H1 (cell line): ENCODE measurements around the gene AVPR1B. TPM values are rescaled to one million over a fixed set of nuclear protein-coding genes. Genes with fewer than 3 reads are reported as not detected.

Source experiments
- CTCF ChIA-PET: fragments of 300-600 bp; sonication (Branson Sonifier 250); formaldehyde crosslinking; loops from one replicate; lab custom pipeline; 2021; ENCODE audit not compliant: partially characterized antibody; lab: Charles Lee
- POLR2A ChIA-PET: fragments of 300-600 bp; sonication (Branson Sonifier 250); formaldehyde crosslinking; loops from one replicate; lab custom pipeline; 2021; ENCODE audit warnings: inconsistent platforms; ENCODE audit not compliant: partially characterized antibody; lab: Charles Lee
- DNase-seq, 2 experiments: peaks; one replicate each; pipeline versions ENCODE4 v3.0.0 to v3.0.0-alpha.2; 2010 to 2022; ENCODE audit warnings: low spot score in 2 of 2, low read depth in 1 of 2, mixed read lengths in 1 of 2
- FAIRE-seq: peaks from 2 replicates; lab custom pipeline; 2011; peaks lifted over from hg19 to GRCh38; lab: Jason Lieb, UNC
- H2AFZ ChIP-seq: 2 replicates; pipeline ENCODE4 v1.8.1; 2012; ENCODE audit warnings: low read length, inconsistent platforms
- H2AK5ac ChIP-seq: 2 replicates; pipeline ENCODE4 v1.6.1; 2013; ENCODE audit warnings: low read depth, low read length
- H2BK120ac ChIP-seq: replicated peaks from 2 replicates; pipeline ENCODE3; 2013; ENCODE audit warnings: low read depth, low read length, inconsistent platforms
- H2BK12ac ChIP-seq: 2 replicates; pipeline ENCODE4 v1.6.1; 2013; ENCODE audit warnings: low read depth, low read length
- H2BK15ac ChIP-seq: 2 replicates; pipeline ENCODE4 v1.6.1; 2013; ENCODE audit warnings: low read length
- H2BK20ac ChIP-seq: 2 replicates; pipeline ENCODE4 v1.6.1; 2013; ENCODE audit warnings: low read length
- H2BK5ac ChIP-seq: 2 replicates; pipeline ENCODE4 v1.6.1; 2013; ENCODE audit warnings: low read depth, low read length
- H3K14ac ChIP-seq: 2 replicates; pipeline ENCODE4 v1.6.1; 2013; ENCODE audit warnings: inconsistent platforms; ENCODE audit not compliant: insufficient read length
- H3K18ac ChIP-seq: 2 replicates; pipeline ENCODE4 v1.6.1; 2013; ENCODE audit warnings: low read length; ENCODE audit errors: extremely low read depth
- H3K23ac ChIP-seq: 2 replicates; pipeline ENCODE4 v1.6.1; 2013; ENCODE audit warnings: inconsistent platforms; ENCODE audit not compliant: insufficient read length
- H3K23me2 ChIP-seq: 2 replicates; pipeline ENCODE4 v1.6.1; 2013; ENCODE audit warnings: low read depth, low read length
- H3K27ac ChIP-seq: 2 replicates; pipeline ENCODE4 v1.6.1; 2011; ENCODE audit warnings: low read depth, low read length, inconsistent platforms
- H3K27me3 ChIP-seq, 4 experiments: replicated peaks in 1 of 4; 1 replicate in 1 of 4; 2 replicates in 3 of 4; pipeline versions ENCODE4 v1.6.1 to v1.8.1; 2011 to 2013; ENCODE audit warnings: low read length in 3 of 4, mild to moderate bottlenecking in 3 of 4, inconsistent platforms in 2 of 4, mixed read lengths in 2 of 4, moderate library complexity in 1 of 4; ENCODE audit not compliant: control insufficient read depth in 3 of 4, insufficient read depth in 3 of 4; ENCODE audit errors: extremely low read depth in 1 of 4
- H3K36me3 ChIP-seq, 4 experiments: 2 replicates each; pipeline versions ENCODE4 v1.6.1 to v1.8.1; 2011 to 2013; ENCODE audit warnings: mild to moderate bottlenecking in 4 of 4, low read length in 3 of 4, moderate library complexity in 2 of 4, control low read depth in 1 of 4, inconsistent platforms in 1 of 4; ENCODE audit not compliant: insufficient read depth in 4 of 4, control insufficient read depth in 2 of 4
- H3K4ac ChIP-seq: replicated peaks from 2 replicates; pipeline ENCODE3; 2013; ENCODE audit warnings: low read length, low read depth, mixed read lengths, inconsistent platforms; ENCODE audit not compliant: insufficient read length
- H3K4me1 ChIP-seq, 4 experiments: replicated peaks in 1 of 4; 1 replicate in 1 of 4; 2 replicates in 3 of 4; pipeline versions ENCODE4 v1.6.1 to v1.8.1; 2011 to 2013; ENCODE audit warnings: low read length in 3 of 4, inconsistent platforms in 2 of 4, mixed read lengths in 1 of 4; ENCODE audit not compliant: insufficient read depth in 4 of 4, control insufficient read depth in 3 of 4
- H3K4me2 ChIP-seq, 2 experiments: 2 replicates each; pipeline versions ENCODE4 v1.6.1 to v1.8.1; 2011 to 2013; ENCODE audit warnings: low read depth in 2 of 2, low read length in 2 of 2, control low read depth in 1 of 2, inconsistent platforms in 1 of 2, mild to moderate bottlenecking in 1 of 2; ENCODE audit not compliant: insufficient read depth in 1 of 2
- H3K4me3 ChIP-seq, 4 experiments: fragments of 200-600, 300-600 bp in 1 of 4; sonication (generic), shearing (Covaris generic), sonication (Bioruptor Twin) in 1 of 4; 2 replicates each; pipeline versions ENCODE4 v1.5.1 to v1.8.1; 2011 to 2016; ENCODE audit warnings: low read length in 4 of 4, low read depth in 3 of 4, control low read depth in 2 of 4, inconsistent platforms in 2 of 4, mild to moderate bottlenecking in 2 of 4, mixed read lengths in 1 of 4, moderate library complexity in 1 of 4; ENCODE audit not compliant: insufficient read depth in 2 of 4; ENCODE audit errors: extremely low read depth in 1 of 4
- H3K56ac ChIP-seq: replicated peaks from 2 replicates; pipeline ENCODE3; 2013; ENCODE audit warnings: low read depth, mild to moderate bottlenecking, mixed read lengths, low read length, inconsistent platforms; ENCODE audit not compliant: insufficient read length
- H3K79me1 ChIP-seq: 2 replicates; pipeline ENCODE4 v1.6.1; 2013; ENCODE audit warnings: low read depth, low read length, control low read depth
- H3K79me2 ChIP-seq, 2 experiments: 2 replicates each; pipeline versions ENCODE4 v1.6.1 to v1.8.1; 2012 to 2013; ENCODE audit warnings: low read length in 2 of 2, mild to moderate bottlenecking in 2 of 2, inconsistent platforms in 1 of 2; ENCODE audit not compliant: insufficient read depth in 2 of 2, control insufficient read depth in 1 of 2
- H3K9ac ChIP-seq, 4 experiments: replicated peaks in 1 of 4; 1 replicate in 1 of 4; 2 replicates in 3 of 4; pipeline versions ENCODE4 v1.6.1 to v1.8.1; 2011 to 2013; ENCODE audit warnings: low read depth in 3 of 4, low read length in 3 of 4, control low read depth in 2 of 4, mild to moderate bottlenecking in 2 of 4, moderate library complexity in 2 of 4, inconsistent platforms in 1 of 4; ENCODE audit errors: extremely low read depth in 1 of 4
- H3K9me3 ChIP-seq, 2 experiments: 2 replicates each; pipeline versions ENCODE4 v1.6.1 to v1.8.1; 2012 to 2013; ENCODE audit warnings: mild to moderate bottlenecking in 2 of 2, moderate library complexity in 2 of 2, control low read depth in 1 of 2, inconsistent platforms in 1 of 2, low read depth in 1 of 2, low read length in 1 of 2, mixed read lengths in 1 of 2; ENCODE audit not compliant: insufficient read depth in 2 of 2
- H4K20me1 ChIP-seq, 2 experiments: replicated peaks in 1 of 2; 2 replicates each; pipeline versions ENCODE3 to v1.8.1; 2011 to 2013; ENCODE audit warnings: inconsistent platforms in 2 of 2, low read length in 2 of 2, mild to moderate bottlenecking in 1 of 2; ENCODE audit not compliant: insufficient read depth in 2 of 2, control insufficient read depth in 1 of 2
- H4K5ac ChIP-seq: 2 replicates; pipeline ENCODE4 v1.6.1; 2013; ENCODE audit warnings: low read length, low read depth, mixed read lengths, inconsistent platforms; ENCODE audit not compliant: insufficient read length
- H4K8ac ChIP-seq: 2 replicates; pipeline ENCODE4 v1.8.0; 2013; ENCODE audit warnings: mild to moderate bottlenecking, moderate library complexity, low read length, inconsistent platforms; ENCODE audit not compliant: insufficient read depth; ENCODE audit errors: extremely low read depth
- H4K91ac ChIP-seq: replicated peaks from 2 replicates; pipeline ENCODE3; 2013; ENCODE audit warnings: low read length, mixed read lengths, inconsistent platforms; ENCODE audit not compliant: insufficient read length
- BRCA1 ChIP-seq: IDR thresholded peaks from 2 replicates; pipeline ENCODE4 v1.6.1; 2012; ENCODE audit warnings: low read depth, low read length, improper control_type of control experiment
- E2F6 ChIP-seq: IDR thresholded peaks from 2 replicates; pipeline ENCODE4 v1.6.1; 2012; ENCODE audit warnings: inconsistent platforms
- GABPA ChIP-seq: IDR thresholded peaks from 2 replicates; pipeline ENCODE4 v1.6.1; 2011; ENCODE audit warnings: mild to moderate bottlenecking, low read length, moderate library complexity, borderline replicate concordance; ENCODE audit not compliant: insufficient read depth
- WGBS, 2 experiments: shearing (Covaris generic) in 1 of 2; methylation state at CpG; one replicate each; pipeline versions ENCODE4 v1.1.6 to v1.1.7; 2013 to 2015; ENCODE audit warnings: low lambda C conversion rate in 2 of 2, mixed read lengths in 2 of 2, inconsistent platforms in 1 of 2, low coverage in 1 of 2, missing lambda C conversion rate in 1 of 2; ENCODE audit not compliant: insufficient replicate concordance in 2 of 2, insufficient coverage in 1 of 2, insufficient read length in 1 of 2; ENCODE audit errors: extremely low coverage in 1 of 2, missing lambda C conversion rate in 1 of 2; 5-methylcytosine and 5-hydroxymethylcytosine counted together
- polyA plus RNA-seq, 7 experiments: library from polyadenylated mRNA; depleted of rRNA in 3 of 7; stranded (reverse) in 5 of 7; unstranded in 2 of 7; fragments of >200 nt in 5 of 7; fragments of 200-250 nt in 2 of 7; gene quantifications; 1 replicate in 5 of 7; 2 replicates in 1 of 7; 4 replicates in 1 of 7; pipeline versions ENCODE4 v1.2.1 to v1.2.3, GENCODE V29; 2011 to 2013; ENCODE audit warnings: missing spikeins in 2 of 7, mixed read lengths in 2 of 7
- total RNA-seq: library from RNA; stranded (reverse); fragmentation: NEBNext Ultra II Directional; extraction: Animal tissue kit (Norgen Biotek cat#: 25700); gene quantifications from 2 replicates; pipeline ENCODE4 v1.2.1, GENCODE V29; 2021

AVPR1B gene
- total and polyA plus RNA-seq, 2 of the 8 experiments (the other 6 are each of a cell fraction or from before 2014, with no cell fraction given): 0.29 to 0.50 TPM

DNA sequence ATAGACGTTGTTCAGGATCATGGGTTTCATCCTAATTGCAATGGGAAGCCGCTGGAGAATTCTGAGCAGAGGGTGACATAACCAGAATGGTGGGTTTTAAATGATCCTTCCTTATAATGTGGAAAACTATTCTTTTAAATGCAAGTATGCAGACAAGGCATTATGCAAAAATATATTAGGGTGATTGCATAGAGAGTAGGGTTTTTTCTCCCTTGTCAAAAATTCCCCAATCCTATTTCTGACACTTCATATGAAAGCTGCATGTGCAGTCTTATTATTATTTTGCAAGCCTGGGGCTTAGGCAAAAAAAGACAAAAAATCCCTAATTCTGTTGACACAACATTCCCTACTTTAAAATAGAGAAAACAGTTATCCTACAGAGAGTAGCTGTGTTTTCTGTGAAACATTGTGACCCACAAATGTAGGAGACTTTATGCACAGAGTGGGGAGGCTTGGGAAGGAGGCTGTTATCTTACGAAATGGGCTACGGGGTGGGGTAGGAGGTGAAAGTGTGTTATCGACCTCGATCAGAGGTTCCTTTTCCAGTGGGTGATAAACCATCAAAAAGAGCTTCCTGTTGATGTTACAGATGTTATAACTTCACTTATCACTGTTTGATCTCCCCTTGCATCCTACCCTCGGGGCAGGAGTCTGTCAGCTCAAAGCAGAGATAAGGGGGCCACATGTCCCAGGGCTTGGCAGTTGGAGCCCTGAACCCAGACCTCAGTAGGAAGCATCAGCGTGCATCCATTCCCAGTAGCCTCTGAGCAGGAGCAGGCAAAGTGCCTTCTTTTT is 37.0 kb downstream of the AVPR1B start:
- Histone ChIP-seq H3K36me3 (no peaks in the 10 kb centered on the region), H2BK12ac (no peak overlapping the region), H4K20me1 (no peaks in the 10 kb centered on the region), H3K27me3 (no peaks in the 10 kb centered on the region), H3K27ac (no peak overlapping the region), H2BK120ac (no peak overlapping the region), H3K9ac (no peak overlapping the region), H3K4me1 (peaks cover 0 to 7% (median 3%) of the 10 kb centered on the region in 4 experiments; a peak in 3 of 7 replicates), H3K56ac (no peak overlapping the region), H4K8ac (no peak overlapping the region), H3K23me2 (no peaks in the 10 kb centered on the region), H3K4ac (no peak overlapping the region), H3K9me3 (no peaks in the 10 kb centered on the region), H4K91ac (no peak overlapping the region), H3K4me3 (no peak overlapping the region), H2AFZ (no peak overlapping the region), H3K79me2 (no peaks in the 10 kb centered on the region), H3K14ac (no peak overlapping the region), H3K18ac (no peak overlapping the region; the same call in 1 of the 2 replicates), H3K79me1 (no peaks in the 10 kb centered on the region), H2AK5ac (no peak overlapping the region), H3K4me2 (no peak overlapping the region), H4K5ac (no peak overlapping the region), H2BK20ac (no peak overlapping the region), H2BK15ac (no peak overlapping the region), H2BK5ac (no peak overlapping the region), H3K23ac (no peak overlapping the region)
- WGBS, 2 experiments: 85% methylated on average over 8 of the region's 8 CpGs; no CpG with 5 or more reads in 1 of the 2 experiments
- POLR2A ChIA-PET: no interaction called here
- CTCF ChIA-PET: interaction anchor here (0.6 to 1.3 kb wide), 6 partner anchors 14 to 161 kb away, joined by 3 to 4 read pairs (median 3); no protein-coding TSS in a partner anchor
- TF ChIP-seq BRCA1 (no peak), E2F6 (no peak), GABPA (no peak)
- no peak for FAIRE-seq
- no peak for DNase-seq
